Subcutaneous adipose tissue (tissue), 4 donors: ENCODE measurements around the gene MYOM1. TPM values are rescaled to one million over a fixed set of nuclear protein-coding genes. Genes with fewer than 3 reads are reported as not detected.

ENCODE experiments used
- total RNA-seq, 4 donors: library from RNA; depleted of rRNA; stranded (reverse); fragments of >200 nt; gene quantifications; one replicate each; pipeline ENCODE4 v1.1.0, GENCODE V29; 2016
- TF ChIP-seq, protein P1 (sequence below): fragments of 450-650 bp; IDR thresholded peaks from one replicate; pipeline ENCODE4 v1.5.1; 2016; ENCODE audit warnings: low read depth, mild to moderate bottlenecking, control low read depth, antibody characterized with exemption, moderate library complexity

Gene MYOM1
- total RNA-seq, 4 donors from 2014 or later: 3.7 to 14.1 (median 6.6) TPM

DNA sequence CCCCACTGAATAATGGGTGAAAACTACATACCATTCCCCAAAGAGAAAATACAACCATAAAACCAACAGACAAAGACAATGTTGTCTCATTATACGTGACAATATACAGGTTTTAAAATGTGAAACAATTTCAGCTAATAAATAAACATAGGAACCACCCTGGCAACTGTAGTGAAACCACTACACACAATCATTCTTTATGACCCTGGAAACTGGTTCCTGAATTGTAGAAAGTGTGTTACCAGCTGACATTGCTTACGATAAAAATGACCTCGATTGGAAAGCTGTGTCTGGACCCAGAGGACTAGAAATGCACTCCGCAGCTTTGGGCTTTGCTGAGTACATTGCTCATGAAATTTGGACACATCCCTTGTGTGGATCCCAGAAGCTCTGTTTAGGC lies 132.9 kb downstream of the MYOM1 start:
- TF ChIP-seq, protein P1, sequence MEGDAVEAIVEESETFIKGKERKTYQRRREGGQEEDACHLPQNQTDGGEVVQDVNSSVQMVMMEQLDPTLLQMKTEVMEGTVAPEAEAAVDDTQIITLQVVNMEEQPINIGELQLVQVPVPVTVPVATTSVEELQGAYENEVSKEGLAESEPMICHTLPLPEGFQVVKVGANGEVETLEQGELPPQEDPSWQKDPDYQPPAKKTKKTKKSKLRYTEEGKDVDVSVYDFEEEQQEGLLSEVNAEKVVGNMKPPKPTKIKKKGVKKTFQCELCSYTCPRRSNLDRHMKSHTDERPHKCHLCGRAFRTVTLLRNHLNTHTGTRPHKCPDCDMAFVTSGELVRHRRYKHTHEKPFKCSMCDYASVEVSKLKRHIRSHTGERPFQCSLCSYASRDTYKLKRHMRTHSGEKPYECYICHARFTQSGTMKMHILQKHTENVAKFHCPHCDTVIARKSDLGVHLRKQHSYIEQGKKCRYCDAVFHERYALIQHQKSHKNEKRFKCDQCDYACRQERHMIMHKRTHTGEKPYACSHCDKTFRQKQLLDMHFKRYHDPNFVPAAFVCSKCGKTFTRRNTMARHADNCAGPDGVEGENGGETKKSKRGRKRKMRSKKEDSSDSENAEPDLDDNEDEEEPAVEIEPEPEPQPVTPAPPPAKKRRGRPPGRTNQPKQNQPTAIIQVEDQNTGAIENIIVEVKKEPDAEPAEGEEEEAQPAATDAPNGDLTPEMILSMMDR: no peak

DNA sequence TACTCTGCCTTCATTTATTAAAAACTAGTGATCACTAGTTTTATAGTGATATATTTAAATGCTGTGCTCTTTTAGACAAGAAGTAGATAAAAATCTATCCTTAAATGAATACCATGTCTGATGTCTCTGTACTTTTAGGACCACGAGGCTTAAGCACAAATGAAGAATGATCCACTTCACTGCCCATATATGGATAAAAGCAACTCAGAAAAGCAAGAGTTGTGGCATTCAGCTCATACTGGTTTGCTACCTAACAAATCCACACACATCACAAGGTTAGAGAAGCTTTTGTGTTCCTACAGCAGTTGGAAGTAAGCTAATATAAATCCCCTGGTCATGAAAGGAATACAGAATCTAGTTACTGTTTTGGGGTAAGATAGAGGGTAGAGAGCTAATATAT lies 134.2 kb downstream of the MYOM1 start:
- TF ChIP-seq, protein P1: no peak

DNA sequence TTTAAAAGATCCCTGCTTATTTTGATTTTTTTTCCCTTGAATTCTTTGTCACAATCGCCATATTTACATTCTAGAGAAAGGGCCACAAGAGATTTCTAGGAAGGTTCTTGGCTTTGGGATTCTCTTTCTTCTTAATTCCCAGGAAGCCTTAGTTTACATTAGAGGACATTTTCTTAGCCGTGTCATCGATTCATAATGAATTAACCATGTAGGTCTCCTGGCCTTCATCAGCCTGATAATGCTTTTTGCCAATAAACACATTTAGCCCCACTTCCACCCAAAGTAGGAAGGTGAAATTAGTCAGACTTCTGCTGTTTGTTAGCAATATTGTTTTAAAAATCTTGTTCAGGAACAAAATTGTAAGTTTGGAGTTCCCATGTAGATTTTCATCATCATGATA lies 135.6 kb downstream of the MYOM1 start:
- TF ChIP-seq, protein P1: no peak

DNA sequence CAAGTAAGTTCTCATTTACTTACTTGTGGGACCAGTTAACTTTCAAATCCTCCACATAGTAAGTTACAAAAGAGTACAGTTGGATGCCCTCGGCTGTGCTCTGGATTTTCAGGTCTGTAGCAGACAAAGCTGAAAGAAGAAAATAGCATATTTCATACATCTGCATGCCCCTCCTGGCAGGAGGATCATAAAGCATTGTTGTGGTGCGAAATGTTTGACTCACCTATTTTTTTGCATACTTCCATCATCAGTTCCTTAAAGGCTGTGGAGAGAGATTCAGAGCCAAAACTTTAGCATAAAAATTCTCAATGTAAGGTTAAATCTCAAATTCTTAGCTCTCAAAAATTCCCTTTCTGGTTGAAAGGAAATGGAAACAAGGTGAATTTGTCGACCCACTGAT lies 136.0 kb downstream of the MYOM1 start:
- TF ChIP-seq, protein P1: no peak

DNA sequence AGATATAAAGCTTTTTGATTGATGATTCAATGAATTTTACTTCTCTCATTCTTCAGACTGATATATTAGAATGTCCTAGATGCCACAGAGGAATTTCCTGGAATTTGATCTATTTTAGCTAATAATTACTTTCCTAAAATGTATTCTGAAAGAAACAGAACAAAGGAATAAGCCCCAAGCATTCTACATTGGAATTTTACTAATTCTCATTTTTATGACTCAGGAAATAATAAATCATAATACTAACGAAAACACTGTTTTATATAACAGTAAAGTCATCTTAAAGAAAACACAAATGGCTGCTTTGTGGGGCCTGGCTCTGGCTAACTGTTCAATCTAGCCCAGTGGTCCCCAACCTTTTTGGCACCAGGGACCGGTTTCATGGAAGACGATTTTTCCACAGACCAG lies 138.2 kb downstream of the MYOM1 start:
- TF ChIP-seq, protein P1: no peak

DNA sequence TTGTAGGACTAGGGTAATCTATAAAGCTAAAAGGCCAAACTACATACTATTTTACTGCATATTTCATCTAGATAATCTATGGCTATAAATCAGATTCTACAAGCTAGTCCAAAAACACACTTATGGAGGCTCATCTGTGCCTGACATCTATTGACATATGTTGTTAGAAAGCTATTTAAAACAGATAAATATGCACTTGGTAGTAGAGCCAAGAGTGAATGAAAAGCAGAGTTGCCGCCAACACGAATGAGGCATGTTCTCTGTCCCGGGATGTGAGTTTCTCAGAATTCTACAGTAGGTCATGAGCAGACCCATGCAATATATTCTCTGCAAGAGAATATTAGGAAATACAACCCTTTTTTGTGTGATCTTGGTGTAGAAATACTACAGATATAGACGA lies 140.1 kb downstream of the MYOM1 start:
- TF ChIP-seq, protein P1: no peak

DNA sequence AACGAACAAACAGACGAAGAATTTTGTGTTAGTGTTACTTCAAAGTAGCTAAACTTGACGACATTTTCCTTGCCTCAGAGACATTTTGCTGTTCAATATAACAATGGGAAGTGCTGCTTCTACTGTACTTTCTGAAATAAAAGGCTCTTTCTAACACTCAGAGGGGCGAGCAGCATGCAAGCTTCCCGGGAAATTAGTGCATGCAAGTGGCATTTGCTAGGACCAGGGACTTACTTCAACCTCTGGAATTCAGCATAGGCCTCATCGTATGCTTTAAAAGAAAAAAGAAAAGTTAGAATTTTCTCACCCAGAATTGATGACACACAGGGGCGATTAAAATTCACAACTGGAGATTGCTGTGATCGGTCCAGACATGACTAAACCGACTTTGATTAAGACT lies 144.3 kb downstream of the MYOM1 start:
- TF ChIP-seq, protein P1: no peak
